Dermis microvascular lymphatic vessel endothelial cell (primary cell): ENCODE data around the gene TOLLIP. TPM values are rescaled to one million over a fixed set of nuclear protein-coding genes. Genes with fewer than 3 reads are reported as not detected.
"Not testable (repeated sequence)": the region's sequence is repeated elsewhere in the genome, so short reads cannot be mapped to it uniquely, and the experiment has no call there.

ENCODE experiments used
- DNase-seq, 2 donors: peaks; one replicate each; pipeline versions ENCODE4 v3.0.0 to v3.0.0-alpha.2; 2010; ENCODE audit warnings: low read depth in 2 of 2
- total RNA-seq: library from RNA; depleted of rRNA; stranded (reverse); fragments of >200 nt; gene quantifications from 2 replicates; pipeline ENCODE4 v1.2.1, GENCODE V29; 2014

TOLLIP gene
- total RNA-seq, 1 donor from 2014 or later: 16.6 TPM

DNA sequence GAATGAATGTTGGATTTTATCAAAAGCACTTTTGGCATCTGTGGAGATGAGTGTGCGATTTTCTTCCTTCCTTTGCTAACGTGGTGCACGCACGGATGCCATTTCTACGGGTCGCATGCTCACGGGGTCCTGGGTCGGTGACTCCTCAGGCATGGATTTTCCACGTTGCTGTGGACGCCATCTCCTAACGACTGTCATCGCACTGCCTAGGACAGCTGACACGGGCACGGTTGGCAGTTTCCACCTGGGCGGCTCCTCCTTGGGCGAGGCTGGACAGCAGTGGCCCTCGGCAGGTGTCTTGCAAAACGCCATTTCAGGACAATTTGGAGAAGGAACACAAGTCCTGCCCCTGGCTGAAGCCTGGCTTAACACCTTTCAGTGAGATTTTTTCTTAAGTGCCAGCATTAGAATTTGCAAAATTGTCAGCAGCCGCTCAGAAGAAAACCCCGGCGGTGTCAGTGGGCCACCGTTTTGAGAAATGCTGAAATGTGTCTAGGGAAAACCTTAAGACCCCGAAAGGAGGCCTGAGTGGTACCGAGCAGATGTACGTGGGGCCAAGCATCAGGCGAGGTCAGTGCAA, 34.7 kb upstream of the TOLLIP start:
- no peak for DNase-seq

DNA sequence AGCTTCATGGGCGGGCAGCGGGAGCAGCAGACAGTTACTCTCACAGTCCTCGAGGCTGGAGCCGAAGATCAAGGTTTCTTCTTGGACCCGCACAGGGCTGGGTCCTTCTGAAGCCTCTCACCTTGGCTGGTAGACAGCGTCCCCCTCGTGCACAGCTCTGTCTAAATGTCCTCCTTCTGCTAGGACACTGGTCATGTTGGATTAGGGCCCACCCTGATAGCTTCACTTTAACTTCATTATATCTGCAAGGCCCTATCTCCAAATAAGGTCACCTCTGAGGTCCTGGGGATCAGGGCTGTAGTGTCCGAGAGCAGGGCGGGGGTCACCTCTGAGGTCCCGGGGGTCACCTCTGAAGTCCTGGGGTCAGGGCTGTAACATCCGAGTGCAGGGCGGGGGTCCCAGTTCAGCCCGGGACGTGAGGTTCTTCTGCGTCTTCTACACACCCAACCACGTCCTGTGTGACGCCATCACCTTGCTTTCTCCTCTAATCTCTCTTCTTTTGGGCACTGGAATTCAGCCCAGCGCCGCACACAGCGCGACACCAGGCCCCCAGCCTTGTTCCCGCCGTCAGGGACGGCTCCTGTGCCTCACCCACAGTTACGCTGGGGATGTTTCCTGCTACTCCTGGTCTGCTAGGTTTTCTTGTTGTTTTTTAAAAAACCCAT, 34.1 kb upstream of the TOLLIP start:
- DNase-seq: no peak

DNA sequence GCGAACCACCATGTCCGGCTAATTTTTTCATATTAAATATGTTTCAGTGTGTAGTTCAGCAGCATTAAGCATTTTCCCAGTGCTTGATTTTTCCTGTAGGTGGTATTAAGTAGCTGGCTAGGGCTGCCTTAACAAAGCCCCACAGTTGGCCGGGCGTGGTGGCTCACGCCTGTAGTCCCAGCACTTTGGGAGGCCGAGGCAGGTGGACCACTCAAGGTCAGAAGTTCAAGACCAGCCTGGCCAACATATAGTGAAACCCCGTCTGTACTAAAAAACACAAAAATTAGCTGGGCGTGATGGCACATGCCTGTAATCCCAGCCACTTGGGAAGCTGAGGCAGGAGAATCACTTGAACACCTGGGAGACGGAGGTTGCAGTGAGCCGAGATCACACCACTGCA, 33.5 kb upstream of the TOLLIP start:
- no peak for DNase-seq

DNA sequence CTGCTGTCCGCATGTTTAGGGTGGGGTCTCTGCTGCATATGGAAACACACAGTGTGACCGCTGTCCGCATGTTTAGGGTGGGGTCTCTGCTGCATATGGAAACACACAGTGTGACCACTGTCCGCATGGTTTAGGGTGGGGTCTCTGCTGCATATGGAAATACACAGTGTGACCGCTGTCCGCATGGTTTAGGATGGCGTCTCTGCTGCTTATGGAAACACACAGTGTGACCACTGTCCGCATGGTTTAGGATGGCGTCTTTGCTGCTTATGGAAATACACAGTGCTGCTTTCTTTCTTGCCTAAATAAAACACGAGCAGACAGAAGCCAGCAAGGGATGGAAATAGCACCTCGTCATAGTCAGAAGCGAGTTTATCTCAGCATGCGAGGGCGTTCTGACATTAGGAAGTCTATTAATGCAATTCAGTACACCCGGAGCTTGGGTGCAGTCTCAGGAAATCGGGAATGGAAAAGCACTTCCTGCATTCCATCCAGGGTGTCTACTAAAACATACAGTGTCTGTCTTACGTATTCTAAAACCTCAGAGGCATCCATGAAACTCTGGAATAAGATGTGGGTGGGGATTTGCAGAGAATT, 32.6 kb upstream of the TOLLIP start:
- peak in 1 of 2 donors; percentile 27 for DNase-seq

DNA sequence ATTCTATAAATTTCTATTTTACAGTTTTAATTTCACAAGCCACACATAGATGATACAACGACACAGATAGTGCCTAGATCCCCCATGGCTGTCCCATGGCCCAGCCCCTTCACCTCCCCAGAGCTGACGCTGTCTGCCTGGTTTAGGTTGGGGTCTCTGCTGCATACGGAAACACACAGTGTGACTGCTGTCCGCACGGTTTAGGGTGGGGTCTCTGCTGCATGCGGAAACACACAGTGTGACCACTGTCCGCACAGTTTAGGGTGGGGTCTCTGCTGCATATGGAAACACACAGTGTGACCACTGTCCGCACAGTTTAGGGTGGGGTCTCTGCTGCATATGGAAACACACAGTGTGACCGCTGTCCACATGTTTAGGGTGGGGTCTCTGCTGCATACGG, 31.8 kb upstream of the TOLLIP start:
- not testable (repeated sequence) for DNase-seq

DNA sequence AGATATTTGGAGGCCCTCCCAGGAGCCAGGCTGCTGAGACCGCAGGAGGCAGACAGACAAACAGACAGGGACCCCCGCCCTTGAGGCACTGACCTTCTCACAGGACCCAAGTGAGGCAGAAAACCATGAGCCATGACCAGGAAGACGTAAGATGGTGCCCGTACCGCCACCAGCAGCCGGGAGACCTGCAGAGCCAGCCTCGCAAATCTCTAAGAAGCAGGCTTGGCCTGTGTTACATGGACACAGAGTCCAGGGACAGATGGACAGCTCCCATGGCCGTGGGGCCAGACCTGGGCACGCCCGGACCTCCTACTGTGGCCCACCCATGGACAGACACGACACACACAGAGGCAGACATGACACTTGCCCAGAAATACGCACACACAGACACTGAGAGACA, 30.7 kb upstream of the TOLLIP start:
- no peak for DNase-seq

DNA sequence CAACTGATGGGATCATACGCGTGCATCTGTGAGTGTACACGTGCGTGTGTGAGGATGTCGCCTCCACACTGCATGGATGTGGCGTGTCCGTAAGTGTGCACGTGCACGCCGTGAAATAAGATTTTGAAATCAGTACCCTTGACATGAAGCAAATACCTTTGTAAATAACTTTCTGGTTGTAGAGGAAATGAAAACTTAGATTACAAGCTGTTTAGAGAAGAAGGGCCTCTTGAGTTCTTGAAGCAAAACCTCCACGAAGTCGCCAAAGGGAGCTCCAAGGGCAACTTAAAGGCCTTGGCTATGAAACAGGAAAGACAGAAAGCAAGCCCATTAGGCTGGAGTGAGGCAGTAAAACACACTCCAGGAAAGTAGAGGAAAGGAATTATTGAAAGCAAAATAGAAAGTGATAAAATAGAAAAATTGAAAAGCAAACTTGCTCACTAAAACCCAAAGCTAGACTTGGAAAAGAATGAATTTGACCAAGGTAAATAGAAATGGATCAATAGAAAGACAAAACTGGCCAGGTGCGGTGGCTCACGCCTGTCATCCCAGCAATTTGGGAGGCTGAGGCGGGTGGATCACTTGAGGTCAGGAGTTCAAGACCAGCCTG, 29.7 kb upstream of the TOLLIP start:
- no peak for DNase-seq

DNA sequence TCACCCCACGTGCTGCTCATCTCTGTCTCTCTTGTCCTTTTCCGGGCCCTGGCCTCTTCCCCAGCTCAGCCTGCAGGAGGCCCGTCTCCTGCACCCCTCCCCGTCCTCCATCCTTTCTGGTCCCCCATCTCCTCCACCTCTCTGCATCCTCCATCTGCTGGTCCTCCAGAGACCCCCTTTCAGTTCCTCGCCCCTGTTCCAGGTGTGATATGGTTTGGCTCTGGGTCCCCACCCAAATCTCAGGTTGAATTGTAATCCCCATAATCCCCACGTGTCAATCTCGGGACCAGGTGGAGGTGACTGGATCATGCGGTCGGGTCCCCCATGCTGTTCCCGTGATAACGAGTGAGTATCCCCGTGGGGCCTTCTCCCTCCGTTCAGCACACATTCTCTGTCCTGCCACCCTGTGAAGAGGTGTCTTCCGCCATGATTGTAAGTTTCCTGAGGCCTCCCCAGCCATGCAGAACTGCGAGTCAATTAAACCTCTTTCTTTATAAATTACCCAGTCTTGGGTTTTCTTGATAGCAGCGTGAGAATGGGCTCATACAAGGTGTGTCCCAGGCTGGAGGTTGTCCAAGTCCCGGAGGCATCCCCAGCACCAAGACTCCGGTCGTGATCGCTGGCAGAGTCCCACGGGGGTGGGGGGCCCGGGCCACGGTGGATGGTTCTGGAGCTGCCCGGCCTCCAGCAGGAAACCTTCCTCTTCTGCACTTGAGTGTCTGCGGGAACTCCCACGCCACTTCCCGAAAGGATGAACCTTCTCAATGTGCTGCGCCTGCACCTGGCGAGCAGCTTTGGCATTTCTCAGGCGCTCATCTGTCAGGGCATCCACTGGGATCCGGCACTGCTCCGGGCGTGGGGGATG, 29.0 kb upstream of the TOLLIP start:
- DNase-seq: no peak

- no peak for DNase-seq
These were observed 28.2 kb upstream of the TOLLIP start for GRCh38 chr11:1337647-1338007.

DNA sequence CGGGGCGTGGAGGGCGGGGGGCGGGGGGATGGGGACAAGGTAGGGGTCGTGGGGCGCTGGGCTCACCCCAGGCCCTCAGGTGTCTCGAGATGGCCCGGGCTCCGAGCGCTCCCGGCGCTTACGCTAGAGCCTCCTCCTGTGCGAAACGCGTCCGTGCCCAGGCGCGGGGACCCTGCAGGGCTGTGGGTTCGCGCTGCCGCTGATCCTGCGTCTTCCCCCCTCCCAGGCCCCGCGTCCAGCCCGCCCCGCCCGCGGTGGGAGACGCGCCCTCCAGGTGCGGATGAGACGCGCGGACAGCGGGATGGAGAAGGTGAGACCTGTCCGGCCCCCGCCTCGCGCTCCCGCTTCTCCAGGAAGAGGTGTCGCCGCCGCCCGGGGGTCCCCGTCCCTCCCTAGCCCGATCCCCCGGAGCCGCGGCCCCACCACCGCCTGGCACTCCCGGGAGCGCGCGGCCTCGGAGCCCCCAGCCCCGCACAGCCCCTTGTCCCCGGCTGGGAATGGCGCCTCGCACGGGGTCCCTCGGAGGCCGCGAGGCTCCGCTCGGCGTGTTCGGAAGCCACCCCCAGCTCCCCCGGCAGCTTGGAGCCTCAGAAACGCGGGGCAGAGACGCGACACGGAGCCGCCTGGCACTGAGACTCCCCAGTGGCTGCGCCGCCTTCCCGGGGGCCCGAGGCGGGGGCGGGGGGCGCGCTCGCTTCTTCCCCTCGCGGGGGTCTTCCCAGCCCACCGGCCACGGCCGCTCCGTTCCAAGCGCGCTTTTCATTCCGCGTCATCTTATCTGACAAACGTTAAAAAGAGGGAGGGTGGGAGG, 27.6 kb upstream of the TOLLIP start:
- peak in 1 of 2 donors; percentile 10 for DNase-seq

- peak in 1 of 2 donors; percentile 30 for DNase-seq
These were observed 26.7 kb upstream of the TOLLIP start for GRCh38 chr11:1335811-1336761.

GRCh38 chr11:1335264-1335810, 25.9 kb upstream of the TOLLIP start:
- no peak for DNase-seq

DNA sequence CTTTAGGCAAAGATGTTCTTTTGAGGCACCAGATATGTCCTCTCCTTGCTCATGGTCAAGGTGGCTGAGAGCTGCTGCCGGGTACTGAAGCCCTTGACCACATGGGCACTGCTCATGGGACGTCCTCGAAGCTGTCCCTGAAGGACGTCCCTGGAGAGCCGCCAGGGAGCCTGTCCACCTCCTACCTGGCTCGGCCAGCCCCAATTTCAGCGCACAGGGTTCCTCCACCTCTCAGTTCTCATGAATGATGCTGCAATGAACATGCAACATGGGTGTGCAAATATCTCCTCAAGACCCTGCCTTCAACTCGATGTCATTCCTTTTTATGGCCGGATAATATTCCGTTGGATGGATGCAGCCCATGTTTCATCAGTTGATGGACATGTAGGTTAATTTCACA, 24.4 kb upstream of the TOLLIP start:
- DNase-seq: no peak

GRCh38 chr11:1333091-1333772, 23.8 kb upstream of the TOLLIP start:
- DNase-seq: no peak

DNA sequence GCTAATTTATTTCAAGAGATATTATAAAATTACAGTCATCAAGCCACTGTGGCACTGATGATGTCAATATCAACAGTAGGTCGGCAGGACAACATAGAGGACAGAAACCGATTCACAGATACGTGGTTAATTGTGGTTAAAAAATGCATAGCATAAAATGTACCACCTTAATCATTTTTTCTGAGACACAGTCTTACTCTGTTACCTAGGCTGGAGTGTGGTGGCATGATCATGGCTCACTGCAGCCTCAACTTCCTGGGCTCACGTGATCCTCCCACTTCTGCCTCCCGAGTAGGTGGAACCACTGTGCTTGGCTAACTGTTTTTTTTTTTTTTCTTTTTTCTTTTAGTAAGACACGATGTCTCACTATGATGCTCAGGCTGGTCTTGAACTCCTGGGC, 21.0 kb upstream of the TOLLIP start:
- no peak for DNase-seq

DNA sequence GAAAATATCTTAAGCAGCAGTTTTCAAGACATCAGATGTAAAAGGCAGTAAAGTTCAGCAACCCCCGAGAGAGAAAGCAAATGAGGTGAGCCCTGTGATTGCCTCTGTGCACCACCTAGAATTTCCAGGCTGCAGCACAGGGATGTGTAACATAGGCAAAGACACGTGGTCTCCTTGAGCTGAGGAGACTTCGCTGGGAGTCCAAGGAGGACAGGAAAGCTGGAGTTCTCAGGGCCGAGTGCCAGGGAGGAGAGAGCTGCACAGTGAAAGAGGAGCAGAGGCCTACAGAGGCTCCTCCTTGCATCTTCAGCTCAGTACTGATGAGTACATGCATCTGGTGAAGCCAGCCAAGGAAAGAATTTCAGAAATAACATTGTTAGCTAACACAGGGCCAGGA, 17.6 kb upstream of the TOLLIP start:
- no peak for DNase-seq

GRCh38 chr11:1326435-1327063, 17.1 kb upstream of the TOLLIP start:
- DNase-seq: peak in 1 of 2 donors; percentile 39

DNA sequence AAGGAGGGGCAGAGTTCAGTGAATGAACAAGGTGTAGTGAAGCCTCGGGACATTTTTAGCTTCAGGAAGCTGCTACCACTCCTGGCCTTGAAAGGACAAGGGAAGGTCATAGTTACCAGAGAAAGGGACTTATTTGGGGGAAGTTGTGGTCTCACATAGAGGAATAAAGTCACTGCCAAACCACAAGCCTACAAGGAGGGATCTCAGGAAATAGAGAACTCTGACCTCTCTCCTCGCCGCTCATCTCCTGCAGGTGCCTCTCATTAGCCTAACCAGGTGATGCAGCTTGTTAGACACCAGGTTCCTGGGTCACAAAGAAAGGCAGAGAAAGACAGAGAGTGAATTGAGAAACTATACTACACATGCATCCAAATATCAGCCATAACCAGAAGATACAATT, 14.3 kb upstream of the TOLLIP start:
- no peak for DNase-seq

DNA sequence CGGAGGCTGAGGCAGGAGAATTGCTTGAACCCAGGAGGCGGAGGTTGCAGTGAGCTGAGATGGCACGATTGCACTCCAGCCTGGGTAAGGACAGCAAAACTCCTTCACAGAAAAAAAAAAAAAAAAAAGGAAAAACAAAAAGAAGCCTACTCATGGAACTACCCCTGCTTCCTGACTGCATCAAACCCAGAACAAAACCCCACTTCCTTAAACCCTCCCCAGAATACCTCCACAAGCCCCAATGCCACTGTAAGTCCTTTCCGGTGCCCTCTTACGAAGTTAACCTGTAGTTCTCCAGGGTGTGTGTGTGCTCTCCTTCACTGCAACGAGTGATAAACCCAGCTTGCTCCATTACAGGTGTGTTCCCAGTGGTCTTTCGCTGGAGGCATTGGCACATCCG, 8.6 kb upstream of the TOLLIP start:
- DNase-seq: no peak
